Activated CD8-positive, alpha-beta memory T cell treated with anti-CD3 and anti-CD28 coated beads, Interleukin-2, amount 50 U/mL, for 1 hour (primary cell): ENCODE results near the gene DDA1.

Experiments
- DNase-seq: peaks from one replicate; pipeline ENCODE4 v3.0.0-alpha.2; 2020; ENCODE audit errors: extremely low read depth

Gene DDA1

GRCh38 chr19:17329366-17330261, 20.3 kb downstream of the DDA1 start:
- no peak for DNase-seq

GRCh38 chr19:17330262-17331044, 21.1 kb downstream of the DDA1 start:
- no peak for DNase-seq

- DNase-seq = no peak
These were observed 21.7 kb downstream of the DDA1 start for GRCh38 chr19:17331045-17331558.

GRCh38 chr19:17332360-17332676, 23.0 kb downstream of the DDA1 start:
- no peak for DNase-seq

GRCh38 chr19:17332677-17333581, 23.6 kb downstream of the DDA1 start:
- DNase-seq = no peak

- peak; percentile 47 for DNase-seq
These were observed 24.4 kb downstream of the DDA1 start for GRCh38 chr19:17333611-17334413.

GRCh38 chr19:17334414-17335409, 25.3 kb downstream of the DDA1 start, which contains the start of gene ANO8:
Gene ANO8, minus strand, starts transcription at chr19:17334855. Its CDS starts 185 bp downstream, at chr19:17334670.
- peak; percentile 91 for DNase-seq

GRCh38 chr19:17335575-17335974, 26.2 kb downstream of the DDA1 start:
- DNase-seq = no peak

- peak; percentile 93 for DNase-seq
These were observed 27.7 kb downstream of the DDA1 start, which contains the start of gene GTPBP3 for GRCh38 chr19:17336872-17337674. Gene GTPBP3, plus strand, starts transcription at chr19:17337553. Its CDS starts 59 bp downstream, at chr19:17337612.

- no peak for DNase-seq
These were observed 28.5 kb downstream of the DDA1 start for GRCh38 chr19:17337675-17338432.

GRCh38 chr19:17338433-17339078, 29.2 kb downstream of the DDA1 start:
- DNase-seq = no peak

- no peak for DNase-seq
These were observed 29.9 kb downstream of the DDA1 start for GRCh38 chr19:17339088-17339741.

GRCh38 chr19:17340302-17340870, 31.0 kb downstream of the DDA1 start:
- no peak for DNase-seq

- no peak for DNase-seq
These were observed 31.6 kb downstream of the DDA1 start for GRCh38 chr19:17340871-17341357.

GRCh38 chr19:17341386-17341785, 32.0 kb downstream of the DDA1 start:
- DNase-seq = no peak

- DNase-seq = no peak
These were observed 32.5 kb downstream of the DDA1 start for GRCh38 chr19:17341845-17342244.
